GM18519 (cell line): Measurements from ENCODE around the gene TMEM269.

Source experiments
- ATAC-seq: cut with Tn5 transposase; IDR thresholded peaks from one replicate; pipeline ENCODE4 v1.9.1; 2021; ENCODE audit warnings: mild to moderate bottlenecking, moderate library complexity; ENCODE audit not compliant: unreplicated experiment, low FRiP score

Gene TMEM269

GRCh38 chr1:42817976-42818375, 33.2 kb downstream of the TMEM269 start:
- ATAC-seq, result no peak

GRCh38 chr1:42820813-42821212, 36.0 kb downstream of the TMEM269 start:
- no peak for ATAC-seq

GRCh38 chr1:42821690-42822089, 36.9 kb downstream of the TMEM269 start:
- no peak for ATAC-seq

- ATAC-seq, result no peak
Measured at GRCh38 chr1:42822800-42823392, 38.1 kb downstream of the TMEM269 start.

GRCh38 chr1:42824481-42825035, 39.8 kb downstream of the TMEM269 start:
- no peak for ATAC-seq

- ATAC-seq, result no peak
Measured at GRCh38 chr1:42825036-42825851, 40.5 kb downstream of the TMEM269 start.

GRCh38 chr1:42830631-42831030, 45.8 kb downstream of the TMEM269 start:
- no peak for ATAC-seq

- no peak for ATAC-seq
Measured at GRCh38 chr1:42831273-42831672, 46.5 kb downstream of the TMEM269 start.

- ATAC-seq, result no peak
Measured at GRCh38 chr1:42832641-42833240, 48.0 kb downstream of the TMEM269 start.

- ATAC-seq, result no peak
Measured at GRCh38 chr1:42833981-42834380, 49.2 kb downstream of the TMEM269 start.

GRCh38 chr1:42834803-42835202, 50.0 kb downstream of the TMEM269 start:
- no peak for ATAC-seq

- no peak for ATAC-seq
Measured at GRCh38 chr1:42835422-42835821, 50.6 kb downstream of the TMEM269 start.

GRCh38 chr1:42837709-42838108, 52.9 kb downstream of the TMEM269 start:
- no peak for ATAC-seq

GRCh38 chr1:42838482-42839190, 53.8 kb downstream of the TMEM269 start:
- no peak for ATAC-seq

- no peak for ATAC-seq
Measured at GRCh38 chr1:42841010-42841409, 56.2 kb downstream of the TMEM269 start.

GRCh38 chr1:42841440-42842147, 56.8 kb downstream of the TMEM269 start:
- ATAC-seq, result no peak

GRCh38 chr1:42844592-42845140, 59.9 kb downstream of the TMEM269 start:
- no peak for ATAC-seq

GRCh38 chr1:42845193-42845592, 60.4 kb downstream of the TMEM269 start:
- ATAC-seq, result no peak

- ATAC-seq, result no peak
Measured at GRCh38 chr1:42845866-42846256, 61.1 kb downstream of the TMEM269 start.
